Stimulated activated naive CD8-positive, alpha-beta T cell treated with anti-CD3 and anti-CD28 coated beads, Interleukin-15, Interleukin-2, amounts not matched to agents 100 U/mL and 50 U/mL, for 24 hours (primary cell): ENCODE data around the gene WWC1.

Experiments used
- ATAC-seq: fragments of 150-1000 bp; cut with Tn5 transposase; one replicate; pipeline ENCODE4 v1.10.0; 2021
- DNase-seq: peaks from one replicate; pipeline ENCODE4 v3.0.0; 2021

The WWC1 gene

DNA sequence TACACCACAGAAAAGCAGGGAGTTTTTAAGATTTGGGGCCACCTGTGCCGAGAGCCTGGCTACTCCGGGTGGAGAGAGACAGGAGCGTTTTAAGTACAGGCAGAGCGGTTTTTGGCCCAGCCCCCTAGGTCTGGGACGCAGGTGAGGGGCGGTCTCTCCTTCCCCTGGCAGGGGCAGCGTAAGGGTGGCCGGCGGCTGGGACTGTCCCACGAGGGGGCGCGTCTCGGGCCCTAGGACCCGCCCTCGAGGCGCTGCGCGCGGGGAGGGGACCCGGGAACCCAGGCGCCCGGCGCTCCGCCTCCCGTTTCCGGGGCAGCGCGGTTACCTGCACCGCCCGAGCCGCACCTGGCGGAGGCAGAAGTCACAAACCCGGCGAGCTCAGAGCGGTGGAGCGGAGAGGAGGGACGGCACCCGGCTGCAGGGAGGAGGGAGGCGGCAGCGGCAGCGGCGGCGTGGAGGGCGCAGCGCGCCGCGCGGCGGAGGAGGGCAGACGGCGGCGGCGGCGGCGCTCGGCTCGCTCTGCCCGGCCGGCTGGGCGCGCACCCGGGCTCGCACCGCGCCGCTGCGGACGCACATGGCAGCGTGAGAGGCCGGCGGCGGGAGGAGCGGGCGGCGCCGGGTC lies at the start of gene WWC1:
Gene WWC1 (plus strand): TSS at position 304 of the 622 bp plus-strand sequence. CDS start 508 bp downstream, outside the sequence.
- DNase-seq (peak; percentile 34), ATAC-seq (peak; percentile 53)

DNA sequence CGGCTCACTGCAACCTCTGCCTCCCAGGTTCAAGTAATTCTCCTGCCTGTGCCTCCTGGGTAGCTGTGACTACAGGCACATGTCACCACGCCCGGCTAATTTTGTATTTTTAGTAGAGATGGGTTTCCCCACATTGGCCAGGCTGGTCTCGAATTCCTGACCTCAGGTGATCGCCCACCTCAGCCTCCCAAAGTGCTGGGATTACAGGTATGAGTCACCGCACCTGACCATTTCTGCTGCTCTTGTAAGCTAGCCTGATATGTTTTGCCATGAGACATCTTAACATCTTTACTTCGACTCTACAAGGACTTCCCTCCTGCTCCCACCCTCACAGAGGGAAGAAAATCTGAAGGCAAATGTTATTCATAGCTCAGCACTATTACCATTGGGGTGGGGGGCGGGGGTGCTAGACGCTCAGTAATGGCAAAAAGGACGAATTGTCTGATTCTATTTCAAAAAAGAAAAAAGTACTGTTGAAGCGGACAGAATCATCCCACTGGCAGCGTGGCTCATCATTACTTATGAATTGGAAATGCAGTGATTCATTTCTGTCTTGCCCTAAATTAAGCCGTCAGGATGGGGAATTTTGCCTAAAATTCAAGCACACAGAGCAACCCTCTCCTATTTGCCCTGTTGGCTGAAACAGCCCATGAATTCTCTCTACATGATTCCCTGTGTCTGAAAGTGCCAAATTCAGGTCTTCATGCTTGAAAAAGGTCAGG lies 46.4 kb upstream of the WWC1 start:
- no peak for ATAC-seq
- DNase-seq: no peak

GRCh38 chr5:168249923-168250322 lies 41.5 kb upstream of the WWC1 start:
- ATAC-seq: no peak

DNA sequence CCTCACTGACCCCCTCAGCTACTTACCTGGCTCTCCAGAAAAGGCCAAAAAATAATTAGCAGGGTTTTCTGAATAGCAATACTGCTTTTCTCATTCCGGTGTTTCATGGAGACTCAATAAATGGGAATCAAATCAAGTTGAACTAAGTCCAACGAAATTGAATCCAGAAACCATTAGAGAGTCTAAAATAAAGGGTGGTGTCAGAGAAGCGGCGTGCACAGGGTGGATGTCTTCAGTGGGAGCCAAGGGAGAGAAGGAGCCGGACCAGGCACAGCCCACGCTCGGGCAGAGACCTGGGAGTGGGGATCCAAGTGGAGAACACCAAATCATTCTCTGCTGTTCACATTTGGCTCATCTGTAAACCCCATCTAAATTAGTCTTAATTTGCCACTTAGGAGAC lies 40.2 kb upstream of the WWC1 start:
- no peak for ATAC-seq
- no peak for DNase-seq

More at GRCh38 chr5:168249923-168250322, 41.5 kb upstream of the WWC1 start:
- DNase-seq: no peak

DNA sequence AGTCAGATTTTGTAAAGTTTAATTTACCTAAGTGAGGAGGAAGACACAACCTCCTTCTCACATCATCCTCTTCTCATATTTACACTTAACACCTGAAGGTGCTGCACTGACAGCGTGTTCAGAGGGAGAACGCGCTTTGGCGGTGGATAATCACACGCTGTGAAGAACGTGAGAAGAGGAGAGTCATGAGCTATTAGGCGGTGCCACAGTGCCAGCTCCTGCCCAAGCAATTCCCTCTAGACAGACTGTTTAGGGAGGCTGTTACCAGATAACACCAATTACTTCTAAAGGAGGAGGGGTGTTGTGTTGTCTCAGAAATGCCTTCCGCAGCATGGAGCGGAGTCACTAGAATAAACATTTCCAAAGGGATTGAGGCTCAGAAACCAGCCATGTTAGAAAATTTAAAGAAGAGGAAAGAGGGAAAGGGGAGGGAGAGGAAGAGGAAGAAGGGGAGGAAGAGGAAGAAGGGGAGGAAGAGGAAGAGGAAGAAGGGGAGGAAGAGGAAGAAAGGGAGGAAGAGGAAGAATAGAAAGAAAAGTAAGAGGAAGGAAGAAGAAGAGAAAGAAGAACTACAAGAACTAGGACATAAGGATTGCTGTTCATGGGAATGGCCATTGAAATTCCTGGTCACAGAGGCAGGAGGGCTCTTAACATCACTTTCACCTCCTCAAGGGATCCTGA lies 37.3 kb upstream of the WWC1 start:
- no peak for ATAC-seq
- DNase-seq: no peak

GRCh38 chr5:168260353-168261226 lies 30.9 kb upstream of the WWC1 start:
- ATAC-seq: no peak
- no peak for DNase-seq

- DNase-seq (no peak), ATAC-seq (no peak)
Observed at GRCh38 chr5:168261227-168261571, 30.2 kb upstream of the WWC1 start.

DNA sequence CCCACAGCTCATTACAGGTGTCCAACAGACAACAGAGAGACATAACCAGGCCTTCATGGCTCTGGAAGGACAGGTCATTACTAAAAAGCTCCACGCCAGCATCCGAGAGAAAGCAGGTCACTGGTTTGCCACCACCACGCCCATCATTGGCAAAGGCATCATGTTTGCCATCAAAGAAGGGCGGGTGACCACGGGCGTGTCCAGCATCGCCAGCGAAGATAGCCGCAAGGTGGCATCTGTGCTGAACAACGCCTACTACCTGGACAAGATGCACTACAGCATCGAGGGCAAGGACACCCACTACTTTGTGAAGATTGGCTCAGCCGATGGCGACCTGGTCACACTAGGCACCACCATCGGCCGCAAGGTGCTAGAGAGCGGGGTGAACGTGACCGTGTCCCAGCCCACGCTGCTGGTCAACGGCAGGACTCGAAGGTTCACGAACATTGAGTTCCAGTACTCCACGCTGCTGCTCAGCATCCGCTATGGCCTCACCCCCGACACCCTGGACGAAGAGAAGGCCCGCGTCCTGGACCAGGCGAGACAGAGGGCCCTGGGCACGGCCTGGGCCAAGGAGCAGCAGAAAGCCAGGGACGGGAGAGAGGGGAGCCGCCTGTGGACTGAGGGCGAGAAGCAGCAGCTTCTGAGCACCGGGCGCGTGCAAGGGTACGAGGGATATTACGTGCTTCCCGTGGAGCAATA lies 29.3 kb upstream of the WWC1 start:
- DNase-seq: no peak
- no peak for ATAC-seq

- DNase-seq (no peak), ATAC-seq (no peak)
Observed at GRCh38 chr5:168263121-168263520, 28.3 kb upstream of the WWC1 start.

- no peak for DNase-seq
- no peak for ATAC-seq
Observed at GRCh38 chr5:168266016-168266415, 25.4 kb upstream of the WWC1 start.

DNA sequence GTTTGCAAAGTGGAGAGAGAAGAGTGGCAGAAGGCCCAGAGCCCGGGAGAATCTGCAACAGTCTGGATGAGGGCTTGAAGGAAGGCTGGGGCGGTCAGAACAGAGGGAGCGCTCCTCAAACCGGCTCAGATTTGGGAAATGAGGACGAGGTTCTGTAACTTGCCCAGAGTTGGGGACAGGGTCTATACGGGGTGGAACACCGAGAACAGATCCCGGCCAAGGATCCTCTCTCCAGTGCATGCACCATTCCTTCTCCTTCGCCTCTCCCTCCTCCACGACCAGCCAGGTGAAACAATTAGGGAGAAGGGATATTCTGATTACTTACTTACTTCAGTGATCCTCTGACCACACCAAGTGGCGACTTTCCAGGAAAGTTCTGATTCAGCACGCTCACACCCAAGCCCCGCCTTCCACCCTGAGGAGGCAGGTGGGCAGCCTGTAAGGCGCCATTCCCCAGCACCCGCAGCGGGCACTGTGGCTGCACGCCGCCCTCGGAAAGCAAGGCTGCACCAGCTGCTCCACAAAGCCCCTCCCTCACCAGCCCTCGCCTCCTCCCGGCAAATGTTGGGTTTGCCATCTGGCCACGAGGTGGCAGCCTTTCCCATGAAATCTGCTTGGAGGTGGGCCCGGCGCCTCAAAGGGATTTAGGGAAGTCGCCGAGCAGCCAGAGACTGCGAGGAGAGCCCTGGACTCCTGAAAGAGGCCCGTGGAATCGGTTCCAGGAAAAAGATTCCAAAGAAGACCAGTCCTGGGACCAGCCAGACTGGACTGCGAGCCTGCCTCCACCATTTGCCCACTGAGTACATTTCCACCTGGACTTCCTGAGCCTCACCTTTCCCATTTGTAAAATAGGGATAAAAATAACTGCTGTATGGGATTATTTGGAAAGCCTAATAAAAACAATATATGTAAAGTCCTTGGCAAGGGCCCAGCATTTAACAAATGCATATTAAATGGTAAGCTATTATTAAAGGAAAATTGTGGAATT lies 22.2 kb upstream of the WWC1 start:
- peak; percentile 85 for ATAC-seq
- DNase-seq: peak; percentile 79

DNA sequence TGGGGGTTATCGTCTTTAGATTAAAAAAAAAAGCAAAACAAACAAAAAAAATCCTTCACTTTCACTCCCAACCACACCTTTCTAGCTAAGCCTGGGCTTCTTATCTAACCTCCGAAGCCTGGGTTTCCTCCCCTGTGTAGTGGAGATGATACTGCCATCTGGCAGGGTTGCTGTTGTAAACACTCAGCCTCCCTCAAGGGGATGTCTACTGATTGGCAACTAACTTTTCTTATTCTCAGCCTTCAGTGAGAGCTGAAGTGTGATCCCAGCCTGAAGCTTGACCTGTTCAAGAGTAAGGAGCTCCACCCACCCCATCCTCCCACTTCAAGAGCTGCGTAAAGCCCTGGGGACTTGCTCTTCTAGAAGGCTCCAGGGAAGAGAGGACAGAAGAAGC lies 21.5 kb upstream of the WWC1 start:
- ATAC-seq (no peak), DNase-seq (no peak)

DNA sequence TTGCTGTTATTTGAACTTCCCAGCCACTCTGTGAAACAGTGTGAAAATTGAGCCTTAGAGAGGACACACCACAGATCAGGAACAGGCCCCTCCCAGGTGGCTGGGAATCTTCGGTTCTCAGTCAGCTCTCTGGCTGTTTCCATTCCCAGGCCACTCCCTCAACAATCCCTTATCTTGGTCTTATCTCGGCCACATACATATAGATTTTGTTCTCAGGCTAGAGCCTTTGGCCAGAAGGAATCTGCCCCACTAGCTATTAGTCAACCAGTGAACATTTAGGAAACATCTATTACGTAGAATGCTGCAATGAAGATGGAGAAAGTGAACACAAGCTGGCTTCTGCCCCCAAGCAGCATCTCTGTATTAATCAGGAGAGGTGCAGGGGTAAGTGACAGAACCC lies 21.0 kb upstream of the WWC1 start:
- no peak for ATAC-seq

GRCh38 chr5:168273056-168273980 lies 18.1 kb upstream of the WWC1 start:
- ATAC-seq (no peak), DNase-seq (no peak)

More for the DNA sequence above, 21.0 kb upstream of the WWC1 start:
- no peak for DNase-seq

DNA sequence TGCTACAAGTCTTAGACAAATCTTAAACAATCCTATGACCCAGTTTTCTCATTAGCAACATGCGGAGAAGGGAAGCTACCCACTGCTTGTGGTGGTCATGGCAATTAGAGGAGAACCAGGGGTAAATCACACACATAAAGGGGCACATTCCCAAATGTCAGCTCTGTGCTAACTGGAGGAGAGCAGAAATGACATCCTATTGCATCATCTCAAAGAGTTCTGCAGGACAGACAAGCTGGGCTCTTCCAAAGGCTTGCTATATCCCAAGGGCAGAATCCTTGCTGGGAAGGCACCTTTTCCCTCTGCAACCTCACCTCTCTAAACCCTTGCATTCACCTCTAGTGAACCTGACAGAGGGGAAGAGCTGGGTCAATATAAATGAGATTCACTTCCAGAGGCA lies 17.0 kb upstream of the WWC1 start:
- DNase-seq (no peak), ATAC-seq (no peak)

DNA sequence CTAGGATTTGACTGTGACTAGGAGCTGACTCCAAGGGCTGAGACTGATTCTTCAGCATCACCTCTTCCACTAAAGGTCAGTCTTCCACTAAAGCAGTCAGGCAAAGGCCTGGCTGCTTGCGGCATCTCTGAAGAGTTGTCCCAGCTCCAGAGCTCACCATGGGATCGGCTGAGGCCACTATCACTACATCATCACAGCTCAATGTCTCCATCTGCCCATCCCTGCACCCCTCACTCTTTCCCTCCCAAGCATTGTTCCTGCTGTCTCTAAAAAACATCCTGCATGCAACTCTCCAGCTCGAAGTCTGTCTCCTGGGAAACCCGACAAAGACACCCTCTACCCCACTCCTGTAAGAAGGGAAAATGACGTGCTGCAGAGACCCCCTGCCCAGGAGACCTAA lies 15.5 kb upstream of the WWC1 start:
- ATAC-seq (no peak), DNase-seq (no peak)

DNA sequence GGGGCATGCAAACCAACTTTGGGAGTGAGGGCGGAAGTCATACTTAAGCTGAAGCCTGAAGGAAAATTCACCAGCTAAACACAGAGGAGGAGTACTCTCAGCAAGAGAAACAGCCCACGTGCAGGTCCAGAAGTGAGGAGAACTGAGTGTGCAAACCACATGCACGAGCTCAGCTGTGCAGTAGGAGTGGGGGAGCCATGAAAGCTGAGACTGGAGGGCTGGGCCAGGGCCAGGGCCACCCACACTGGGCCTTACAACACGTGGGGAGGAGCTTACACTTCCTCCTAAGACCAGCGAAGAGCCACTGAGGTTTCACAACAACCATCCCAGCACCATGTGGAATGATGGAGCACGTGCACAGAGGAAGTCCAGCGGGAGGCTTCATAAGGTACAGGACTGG lies 9.3 kb upstream of the WWC1 start:
- no peak for DNase-seq
- no peak for ATAC-seq

GRCh38 chr5:168284809-168285208 lies 6.6 kb upstream of the WWC1 start:
- ATAC-seq (no peak), DNase-seq (no peak)

DNA sequence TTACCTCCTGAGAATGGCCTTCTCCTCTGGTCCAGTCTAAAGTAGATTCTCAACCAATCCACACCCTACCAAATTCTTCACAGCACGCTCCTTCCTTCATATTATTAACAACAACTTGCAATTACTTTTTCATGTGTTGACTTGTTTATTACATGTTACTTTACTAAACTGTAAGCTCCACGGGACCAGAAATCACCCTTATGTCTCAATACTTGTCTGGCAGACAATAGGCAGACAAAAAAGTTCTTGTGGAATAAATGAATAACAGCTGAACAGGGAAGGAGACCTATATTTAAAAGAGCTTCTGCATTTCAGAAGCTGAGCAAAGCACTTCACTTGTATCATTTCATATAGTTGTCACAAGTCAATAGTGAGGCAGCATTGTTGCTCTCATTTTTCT lies 5.7 kb upstream of the WWC1 start:
- no peak for DNase-seq
- ATAC-seq: no peak

DNA sequence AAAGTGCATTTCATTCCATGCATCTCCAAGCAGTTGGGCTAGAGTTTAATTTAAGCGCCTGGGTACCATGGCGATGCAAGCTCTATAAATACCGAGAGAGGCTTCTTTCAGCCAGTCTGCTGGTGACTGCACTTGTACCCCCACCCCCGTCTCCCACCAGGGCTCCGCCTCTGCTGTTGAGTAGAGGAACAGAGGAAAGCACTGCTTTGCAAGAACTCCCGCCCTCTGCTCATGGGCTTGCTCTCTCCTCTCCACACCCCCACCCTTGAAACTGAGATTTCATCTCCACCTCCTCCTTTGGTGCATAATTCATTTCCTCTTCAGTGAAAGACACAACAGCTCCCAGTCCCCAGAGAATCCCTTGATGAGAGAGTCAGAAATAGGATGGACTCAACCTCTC lies 5.1 kb upstream of the WWC1 start:
- DNase-seq: no peak
- no peak for ATAC-seq
